ENCODE results near the gene CPPED1.
"Not testable (repeated sequence)": the region's sequence is repeated elsewhere in the genome, so short reads cannot be mapped to it uniquely, and the experiment has no call there.

CPPED1 gene

DNA sequence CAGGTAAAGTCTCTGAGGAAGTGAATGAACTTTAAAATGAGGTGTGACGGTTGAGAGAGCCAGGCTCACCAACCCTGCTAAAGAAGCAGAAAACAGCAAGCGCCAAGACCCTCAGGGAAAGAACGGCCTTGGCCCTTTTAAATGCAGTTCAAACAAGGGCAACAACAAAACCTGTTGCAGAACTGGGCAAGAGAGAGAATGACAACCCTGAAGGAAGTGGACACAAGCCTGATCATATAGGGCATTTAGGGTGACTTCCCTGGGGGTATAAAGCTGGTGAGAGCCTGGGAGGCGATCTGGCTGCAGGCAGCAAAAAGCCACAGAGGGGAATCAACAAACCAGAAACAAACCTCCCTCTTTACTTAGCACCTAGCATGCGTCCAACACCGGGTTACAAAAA lies 1.0 kb downstream of the CPPED1 start:
- DNase-seq (ENCODE audit: low read depth in 3 of 3, low spot score in 1 of 3), result no peak

- no peak for DNase-seq (ENCODE audit: low read depth in 3 of 3, low spot score in 1 of 3)
Measured at GRCh38 chr16:12802048-12802447, 1.6 kb downstream of the CPPED1 start.

- no peak for DNase-seq (ENCODE audit: low read depth in 3 of 3, low spot score in 1 of 3)
Measured at GRCh38 chr16:12801511-12802042, 2.1 kb downstream of the CPPED1 start.

GRCh38 chr16:12800817-12801216 lies 2.9 kb downstream of the CPPED1 start:
- DNase-seq (ENCODE audit: low read depth in 3 of 3, low spot score in 1 of 3), result no peak

GRCh38 chr16:12799996-12800395 lies 3.7 kb downstream of the CPPED1 start:
- DNase-seq (ENCODE audit: low read depth in 3 of 3, low spot score in 1 of 3), result not testable (repeated sequence)

- DNase-seq (ENCODE audit: low read depth in 3 of 3, low spot score in 1 of 3), result no peak
Measured at GRCh38 chr16:12798846-12799245, 4.8 kb downstream of the CPPED1 start.

DNA sequence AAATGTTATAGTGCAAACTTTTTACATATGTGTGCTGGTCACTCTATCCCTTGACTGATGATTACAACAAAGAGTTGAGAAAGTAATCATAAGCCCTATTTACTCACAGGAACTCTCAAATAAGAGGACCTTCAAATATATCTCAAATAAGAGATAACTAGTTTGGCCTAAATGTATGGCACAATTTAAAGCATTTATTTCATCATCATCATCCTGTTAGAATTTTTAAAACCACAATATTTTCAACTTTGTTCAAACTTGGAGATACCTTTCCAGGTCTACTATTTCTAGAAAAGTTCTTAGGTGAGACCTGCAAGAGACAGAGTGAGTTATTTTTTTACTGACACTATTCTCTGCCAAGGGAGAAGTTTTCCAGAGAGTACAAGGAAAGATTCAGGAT lies 5.5 kb downstream of the CPPED1 start:
- no peak for DNase-seq (ENCODE audit: low read depth in 3 of 3, low spot score in 1 of 3)

DNA sequence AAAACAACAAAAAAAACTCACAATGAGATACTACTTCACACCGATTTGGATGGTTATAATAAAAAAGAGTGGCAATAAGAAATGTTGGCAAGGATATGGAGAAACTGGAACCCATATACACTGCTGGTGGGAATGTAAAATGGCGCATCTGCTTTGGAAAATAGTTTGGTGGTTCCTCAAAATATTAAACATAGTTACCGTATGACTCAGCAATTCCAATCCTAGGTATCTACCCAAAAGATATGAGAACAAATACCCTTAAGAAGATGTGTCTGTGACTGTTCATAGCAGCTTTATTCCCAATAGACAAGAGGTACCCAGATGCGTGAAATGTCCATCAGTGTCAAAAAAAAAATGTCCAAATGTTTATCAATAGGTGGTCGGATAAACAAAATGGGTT lies 7.2 kb downstream of the CPPED1 start:
- DNase-seq (ENCODE audit: low read depth in 3 of 3, low spot score in 1 of 3), result no peak

- no peak for DNase-seq (ENCODE audit: low read depth in 3 of 3, low spot score in 1 of 3)
Measured at GRCh38 chr16:12794486-12795387, 8.9 kb downstream of the CPPED1 start.

GRCh38 chr16:12793865-12794240 lies 9.8 kb downstream of the CPPED1 start:
- DNase-seq (ENCODE audit: low read depth in 3 of 3, low spot score in 1 of 3), result no peak

DNA sequence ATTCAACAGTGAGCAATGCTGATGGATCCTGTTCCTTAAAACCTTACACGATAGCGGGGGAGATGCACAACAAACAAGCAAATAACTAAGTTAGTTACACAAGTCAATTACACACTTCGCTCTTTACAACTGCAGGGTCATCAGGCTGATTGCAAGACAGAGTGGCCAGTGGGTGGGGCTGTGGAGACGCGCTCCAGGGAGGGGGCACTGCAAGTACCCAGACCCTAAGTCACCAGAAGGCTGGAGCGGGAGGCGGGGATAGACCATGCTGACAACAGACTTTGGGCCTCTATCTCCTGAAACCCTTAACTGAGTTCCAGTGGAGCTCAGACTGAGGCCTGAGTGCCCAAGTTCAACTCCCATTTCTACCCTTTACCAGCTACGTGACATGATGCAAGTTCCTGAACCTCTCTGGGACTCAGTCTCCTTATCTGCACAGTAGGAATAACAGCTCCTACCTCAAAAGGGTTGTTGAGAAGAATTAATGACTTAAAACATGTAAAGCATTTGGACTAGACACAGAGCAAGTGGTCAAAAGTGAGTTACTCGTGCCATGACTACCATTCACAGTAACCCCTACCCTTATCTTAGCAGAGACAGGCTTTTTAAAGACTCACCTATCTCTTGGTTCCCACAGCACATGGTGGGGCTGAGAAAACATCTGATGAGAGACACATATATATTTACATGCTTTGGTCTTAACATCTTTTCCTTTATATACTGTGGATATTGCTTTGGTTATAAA lies 10.4 kb downstream of the CPPED1 start:
- no peak for DNase-seq (ENCODE audit: low read depth in 3 of 3, low spot score in 1 of 3)

- DNase-seq (ENCODE audit: low read depth in 3 of 3, low spot score in 1 of 3), result not testable (repeated sequence)
Measured at GRCh38 chr16:12792528-12792927, 11.2 kb downstream of the CPPED1 start.

GRCh38 chr16:12791340-12791739 lies 12.3 kb downstream of the CPPED1 start:
- DNase-seq (ENCODE audit: low read depth in 3 of 3, low spot score in 1 of 3), result no peak

GRCh38 chr16:12788758-12789157 lies 14.9 kb downstream of the CPPED1 start:
- DNase-seq (ENCODE audit: low read depth in 3 of 3, low spot score in 1 of 3), result no peak

GRCh38 chr16:12786081-12786480 lies 17.6 kb downstream of the CPPED1 start:
- DNase-seq (ENCODE audit: low read depth in 3 of 3, low spot score in 1 of 3), result no peak

- DNase-seq (ENCODE audit: low read depth in 3 of 3, low spot score in 1 of 3), result no peak
Measured at GRCh38 chr16:12784076-12784475, 19.6 kb downstream of the CPPED1 start.

DNA sequence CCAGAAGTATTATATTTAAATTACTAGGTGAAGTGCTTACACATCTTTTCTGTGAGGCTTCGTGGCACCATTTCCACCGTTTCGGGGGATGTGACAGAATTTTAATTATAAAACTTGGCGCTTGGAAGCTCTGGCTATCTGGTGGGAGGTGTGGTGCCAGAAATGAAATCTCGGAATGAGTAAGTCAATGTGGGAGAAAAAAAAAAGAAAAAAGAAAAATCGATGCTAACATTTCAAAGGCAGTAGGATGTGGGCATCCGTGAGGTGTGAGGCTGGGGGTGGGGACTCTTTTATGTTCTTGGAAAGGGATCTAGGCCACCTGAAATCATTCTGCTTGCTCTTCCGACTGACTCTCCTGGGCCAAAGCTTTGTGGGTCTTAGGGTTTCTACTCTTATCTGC lies 21.9 kb downstream of the CPPED1 start:
- no peak for DNase-seq (ENCODE audit: low read depth in 3 of 3, low spot score in 1 of 3)

DNA sequence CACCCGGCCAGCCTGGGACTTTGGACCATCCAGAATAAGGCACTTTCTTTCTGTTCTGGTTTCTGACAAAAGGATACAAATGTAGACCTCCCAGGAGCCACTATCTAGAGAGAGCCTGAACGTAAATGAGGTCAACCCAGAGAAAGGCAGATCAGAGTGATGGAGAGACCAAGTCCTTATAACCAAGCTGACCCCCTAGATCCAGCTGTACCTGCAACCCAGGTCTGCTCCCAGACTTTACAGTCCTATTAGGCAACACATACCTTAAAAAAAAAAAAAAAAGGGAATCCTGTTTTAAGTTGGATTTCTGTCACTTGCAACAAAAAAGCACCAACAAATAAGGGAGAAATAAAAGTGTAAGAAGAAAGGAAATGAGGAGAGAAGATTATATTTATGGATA lies 23.2 kb downstream of the CPPED1 start:
- no peak for DNase-seq (ENCODE audit: low read depth in 3 of 3, low spot score in 1 of 3)

- DNase-seq (ENCODE audit: low read depth in 3 of 3, low spot score in 1 of 3), result no peak
Measured at GRCh38 chr16:12778726-12779125, 25.0 kb downstream of the CPPED1 start.

GRCh38 chr16:12775656-12776236 lies 27.9 kb downstream of the CPPED1 start:
- DNase-seq (ENCODE audit: low read depth in 3 of 3, low spot score in 1 of 3), result no peak

DNA sequence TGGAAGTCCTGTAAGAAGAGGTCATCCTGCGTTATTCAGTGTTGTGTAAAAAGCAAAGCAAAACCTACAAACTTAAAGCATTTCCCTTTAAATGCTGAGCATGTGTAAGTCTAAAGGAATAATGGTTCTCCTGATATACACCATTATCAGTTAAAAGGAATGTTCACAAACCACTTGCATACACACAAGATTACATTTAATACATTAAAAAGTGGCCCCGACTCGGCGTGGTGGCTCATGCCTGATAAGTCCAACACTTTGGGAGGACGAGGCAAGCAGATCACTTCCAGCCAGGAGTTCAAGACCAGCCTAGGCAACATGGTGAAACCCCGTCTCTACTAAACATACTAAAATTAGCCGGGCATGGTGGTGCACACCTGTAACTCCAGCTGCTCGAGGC lies 30.5 kb downstream of the CPPED1 start:
- DNase-seq (ENCODE audit: low read depth in 3 of 3, low spot score in 1 of 3), result no peak

- DNase-seq (ENCODE audit: low read depth in 3 of 3, low spot score in 1 of 3), result no peak
Measured at GRCh38 chr16:12771341-12771798, 32.3 kb downstream of the CPPED1 start.
